ENCODE measurements around the gene PRR18.

PRR18 gene

GRCh38 chr6:166333172-166333995, 25.2 kb upstream of the PRR18 start:
- DNase-seq (ENCODE audit: low read depth in 2 of 2), result no peak

- DNase-seq (ENCODE audit: low read depth in 2 of 2), result no peak
Measured at GRCh38 chr6:166331503-166332415, 23.6 kb upstream of the PRR18 start.

- no peak for DNase-seq (ENCODE audit: low read depth in 2 of 2)
Measured at GRCh38 chr6:166330612-166331011, 22.4 kb upstream of the PRR18 start.

- no peak for DNase-seq (ENCODE audit: low read depth in 2 of 2)
Measured at GRCh38 chr6:166325383-166326042, 17.3 kb upstream of the PRR18 start.

GRCh38 chr6:166323395-166323794, 15.2 kb upstream of the PRR18 start:
- DNase-seq (ENCODE audit: low read depth in 2 of 2), result no peak

GRCh38 chr6:166318649-166319600, 10.7 kb upstream of the PRR18 start:
- DNase-seq (ENCODE audit: low read depth in 2 of 2), result no peak

- no peak for DNase-seq (ENCODE audit: low read depth in 2 of 2)
Measured at GRCh38 chr6:166318227-166318626, 10.0 kb upstream of the PRR18 start.

GRCh38 chr6:166317261-166318212, 9.3 kb upstream of the PRR18 start:
- DNase-seq (ENCODE audit: low read depth in 2 of 2), result no peak

GRCh38 chr6:166315436-166315835, 7.2 kb upstream of the PRR18 start:
- no peak for DNase-seq (ENCODE audit: low read depth in 2 of 2)

GRCh38 chr6:166314454-166314853, 6.3 kb upstream of the PRR18 start:
- no peak for DNase-seq (ENCODE audit: low read depth in 2 of 2)

GRCh38 chr6:166313255-166314070, 5.3 kb upstream of the PRR18 start:
- no peak for DNase-seq (ENCODE audit: low read depth in 2 of 2)

- no peak for DNase-seq (ENCODE audit: low read depth in 2 of 2)
Measured at GRCh38 chr6:166312832-166313231, 4.6 kb upstream of the PRR18 start.

- DNase-seq (ENCODE audit: low read depth in 2 of 2), result no peak
Measured at GRCh38 chr6:166310634-166311033, 2.4 kb upstream of the PRR18 start.

- no peak for DNase-seq (ENCODE audit: low read depth in 2 of 2)
Measured at GRCh38 chr6:166309977-166310376, 1.8 kb upstream of the PRR18 start.

- no peak for DNase-seq (ENCODE audit: low read depth in 2 of 2)
Measured at GRCh38 chr6:166308769-166309589, 787 bp upstream of the PRR18 start.

GRCh38 chr6:166307082-166308032, 835 bp downstream of the PRR18 start:
- DNase-seq (ENCODE audit: low read depth in 2 of 2), result no peak

Measured in fibroblast of skin of left quadriceps (primary cell).